ENCODE data around the gene UBC.
"Not testable (repeated sequence)": the region's sequence is repeated elsewhere in the genome, so short reads cannot be mapped to it uniquely, and the experiment has no call there.

DNA sequence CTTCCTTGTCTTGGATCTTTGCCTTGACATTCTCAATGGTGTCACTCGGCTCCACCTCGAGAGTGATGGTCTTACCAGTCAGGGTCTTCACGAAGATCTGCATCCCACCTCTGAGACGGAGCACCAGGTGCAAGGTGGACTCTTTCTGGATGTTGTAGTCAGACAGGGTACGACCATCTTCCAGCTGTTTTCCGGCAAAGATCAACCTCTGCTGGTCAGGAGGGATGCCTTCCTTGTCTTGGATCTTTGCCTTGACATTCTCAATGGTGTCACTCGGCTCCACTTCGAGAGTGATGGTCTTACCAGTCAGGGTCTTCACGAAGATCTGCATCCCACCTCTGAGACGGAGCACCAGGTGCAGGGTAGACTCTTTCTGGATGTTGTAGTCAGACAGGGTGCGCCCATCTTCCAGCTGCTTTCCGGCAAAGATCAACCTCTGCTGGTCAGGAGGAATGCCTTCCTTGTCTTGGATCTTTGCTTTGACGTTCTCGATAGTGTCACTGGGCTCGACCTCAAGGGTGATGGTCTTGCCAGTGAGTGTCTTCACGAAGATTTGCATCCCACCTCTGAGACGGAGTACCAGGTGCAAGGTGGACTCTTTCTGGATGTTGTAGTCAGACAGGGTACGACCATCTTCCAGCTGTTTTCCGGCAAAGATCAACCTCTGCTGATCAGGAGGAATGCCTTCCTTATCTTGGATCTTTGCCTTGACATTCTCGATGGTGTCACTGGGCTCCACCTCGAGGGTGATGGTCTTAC is 1.7 kb downstream of the UBC start:
- TF ChIP-seq, protein P1, sequence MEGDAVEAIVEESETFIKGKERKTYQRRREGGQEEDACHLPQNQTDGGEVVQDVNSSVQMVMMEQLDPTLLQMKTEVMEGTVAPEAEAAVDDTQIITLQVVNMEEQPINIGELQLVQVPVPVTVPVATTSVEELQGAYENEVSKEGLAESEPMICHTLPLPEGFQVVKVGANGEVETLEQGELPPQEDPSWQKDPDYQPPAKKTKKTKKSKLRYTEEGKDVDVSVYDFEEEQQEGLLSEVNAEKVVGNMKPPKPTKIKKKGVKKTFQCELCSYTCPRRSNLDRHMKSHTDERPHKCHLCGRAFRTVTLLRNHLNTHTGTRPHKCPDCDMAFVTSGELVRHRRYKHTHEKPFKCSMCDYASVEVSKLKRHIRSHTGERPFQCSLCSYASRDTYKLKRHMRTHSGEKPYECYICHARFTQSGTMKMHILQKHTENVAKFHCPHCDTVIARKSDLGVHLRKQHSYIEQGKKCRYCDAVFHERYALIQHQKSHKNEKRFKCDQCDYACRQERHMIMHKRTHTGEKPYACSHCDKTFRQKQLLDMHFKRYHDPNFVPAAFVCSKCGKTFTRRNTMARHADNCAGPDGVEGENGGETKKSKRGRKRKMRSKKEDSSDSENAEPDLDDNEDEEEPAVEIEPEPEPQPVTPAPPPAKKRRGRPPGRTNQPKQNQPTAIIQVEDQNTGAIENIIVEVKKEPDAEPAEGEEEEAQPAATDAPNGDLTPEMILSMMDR (conservative IDR thresholded peaks at IDR 0.05; ENCODE audit: low read length), result not testable (repeated sequence)
- not testable (repeated sequence) for TF ChIP-seq EZH2phosphoT487 (IDR thresholded peaks at IDR 0.05; ENCODE audit: borderline replicate concordance)

Measured in Loucy (cell line).